Panc1 (cell line): ENCODE results near the gene STAP1. TPM values are rescaled to one million over a fixed set of nuclear protein-coding genes. Genes with fewer than 3 reads are reported as not detected.
"Not testable (repeated sequence)": the region's sequence is repeated elsewhere in the genome, so short reads cannot be mapped to it uniquely, and the experiment has no call there.

ENCODE experiments used
- ATAC-seq: fragments of 200-7000 bp; cut with Tn5 transposase; 2 replicates; pipeline ENCODE4 v1.9.1; 2020; ENCODE audit warnings: mild to moderate bottlenecking, moderate library complexity
- BruUV-seq: library from RNA; stranded (reverse); fragments of 400-500 nt; replicated peaks from 2 replicates; lab custom pipeline; 2021; lab: Mats Ljungman, UMichigan
- CTCF ChIA-PET: fragments of 300-600 bp; sonication (Branson Sonifier 250); formaldehyde crosslinking; loops from one replicate; lab custom pipeline; 2022; ENCODE audit warnings: antibody characterized with exemption; lab: Charles Lee
- POLR2A ChIA-PET: fragments of 300-600 bp; sonication (Branson Sonifier 250); formaldehyde crosslinking; loops from one replicate; lab custom pipeline; 2022; ENCODE audit warnings: antibody characterized with exemption; lab: Charles Lee
- DNase-seq: peaks from one replicate; pipeline ENCODE4 v3.0.0-alpha.2; 2010; ENCODE audit warnings: low read depth, low spot score
- H3K27ac ChIP-seq: 2 replicates; pipeline ENCODE4 v1.5.1; 2011; ENCODE audit warnings: mild to moderate bottlenecking, low read length, inconsistent platforms
- H3K27me3 ChIP-seq: fragments of 200-500 bp; sonication (Bioruptor generic); 2 replicates; pipeline ENCODE4 v1.6.0; 2014; ENCODE audit warnings: low read length, inconsistent platforms; ENCODE audit not compliant: control insufficient read depth, insufficient read depth
- H3K36me3 ChIP-seq: fragments of 200-500 bp; sonication (Bioruptor generic); 2 replicates; pipeline ENCODE4 v1.5.1; 2014; ENCODE audit warnings: inconsistent platforms, mild to moderate bottlenecking, low read length, moderate library complexity; ENCODE audit not compliant: control insufficient read depth, insufficient read depth
- H3K4me1 ChIP-seq: 2 replicates; pipeline ENCODE4 v1.5.1; 2011; ENCODE audit warnings: inconsistent platforms, mild to moderate bottlenecking, low read length, moderate library complexity; ENCODE audit not compliant: control insufficient read depth, insufficient read depth
- H3K4me3 ChIP-seq, 2 experiments: 2 replicates each; pipeline ENCODE4 v1.5.1; 2011 to 2012; ENCODE audit warnings: low read depth in 2 of 2, low read length in 2 of 2, mild to moderate bottlenecking in 2 of 2, inconsistent platforms in 1 of 2, moderate library complexity in 1 of 2
- H3K9me3 ChIP-seq: fragments of 200-500 bp; sonication (Bioruptor generic); 2 replicates; pipeline ENCODE4 v1.5.1; 2014; ENCODE audit warnings: low read depth, mild to moderate bottlenecking, inconsistent platforms, low read length, moderate library complexity; ENCODE audit not compliant: control insufficient read depth, insufficient read depth
- POLR2AphosphoS5 ChIP-seq: IDR thresholded peaks from 2 replicates; pipeline ENCODE4 v1.6.1; 2012; ENCODE audit warnings: mild to moderate bottlenecking, low read depth, low read length, moderate library complexity
- SIN3A ChIP-seq: IDR thresholded peaks from 2 replicates; pipeline ENCODE4 v1.6.1; 2012; ENCODE audit warnings: low read depth, mild to moderate bottlenecking, low read length, moderate library complexity, borderline replicate concordance; ENCODE audit not compliant: insufficient read depth
- TCF7L2 ChIP-seq: IDR thresholded peaks from 2 replicates; pipeline ENCODE4 v1.6.1; 2011; ENCODE audit warnings: mild to moderate bottlenecking, low read depth, low read length, inconsistent platforms
- in situ Hi-C: cut with HindIII; loops from 2 replicates; pipeline ENCODE4 v1.10.0; 2016; ENCODE audit warnings: low sequenced_read_pairs, low pct_unique_long_range_greater_than_20kb
- intact Hi-C: fragments of 100-400 bp; cut with micrococcal nuclease; formaldehyde crosslinking; loops from one replicate; pipeline ENCODE4 v1.10.0; 2022; ENCODE audit not compliant: unreplicated experiment
- total RNA-seq: library from RNA; stranded (reverse); gene quantifications from one replicate; pipeline ENCODE4 v1.2.1, GENCODE V29; 2021; ENCODE audit not compliant: unreplicated experiment
- TF ChIP-seq, protein P1 (sequence below): fragments of 450-650 bp; IDR thresholded peaks from 2 replicates; pipeline ENCODE4 v1.5.1; 2017; ENCODE audit warnings: mild to moderate bottlenecking
- TF ChIP-seq, protein P2 (sequence below), 2 experiments: IDR thresholded peaks; 2 replicates each; pipeline ENCODE4 v1.6.1; 2011 to 2012; ENCODE audit warnings: low read depth in 2 of 2, control low read depth in 1 of 2, low read length in 1 of 2, mild to moderate bottlenecking in 1 of 2, moderate library complexity in 1 of 2; ENCODE audit not compliant: insufficient read depth in 1 of 2

Gene STAP1
- total RNA-seq, 1 experiment from 2014 or later, result not detected

DNA sequence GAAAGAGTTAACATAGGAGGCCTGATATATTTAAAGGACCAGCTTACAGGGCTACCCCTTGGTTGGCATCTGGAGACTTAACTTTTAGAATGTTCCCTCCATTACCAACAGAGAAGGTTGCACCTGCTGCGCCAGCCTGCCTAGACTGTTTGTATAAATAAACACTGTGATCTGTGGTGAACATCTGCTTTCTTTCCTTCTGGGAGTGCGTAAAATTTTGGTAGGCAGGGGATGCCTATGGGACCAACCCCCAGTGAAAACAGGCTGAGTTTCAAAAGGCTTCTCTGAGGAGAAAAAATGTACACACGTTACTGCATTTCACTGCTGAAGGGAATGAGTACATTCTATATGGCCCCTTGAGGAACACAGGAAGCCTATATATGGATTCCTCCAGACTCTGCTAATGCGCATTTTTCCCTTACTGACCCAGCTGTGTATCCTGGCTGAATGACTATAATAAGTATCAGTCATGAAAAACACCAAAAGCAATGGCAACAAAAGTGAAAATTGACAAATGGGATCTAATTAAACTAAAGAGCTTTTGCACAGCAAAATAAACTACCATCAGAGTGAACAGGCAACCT is 27.1 kb upstream of the STAP1 start:
- in situ Hi-C loops, result no loop called here
- H3K36me3 ChIP-seq, result peaks cover 6% of the 10 kb centered on the region
- POLR2A ChIA-PET, result no interaction called here

DNA sequence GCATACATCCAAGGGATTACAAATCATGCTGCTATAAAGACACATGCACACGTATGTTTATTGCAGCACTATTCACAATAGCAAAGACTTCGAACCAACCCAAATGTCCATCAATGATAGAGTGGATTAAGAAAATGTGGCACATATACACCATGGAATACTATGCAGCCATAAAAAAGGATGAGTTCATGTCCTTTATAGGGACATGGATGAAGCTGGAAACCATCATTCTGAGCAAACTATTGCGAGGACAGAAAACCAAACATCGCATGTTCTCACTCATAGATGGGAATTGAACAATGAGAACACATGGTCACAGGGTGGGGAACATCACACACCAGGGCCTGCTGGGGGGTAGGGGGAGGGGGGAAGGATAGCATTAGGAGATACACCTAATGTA is 26.1 kb upstream of the STAP1 start:
- intact Hi-C loops, ATAC-seq, H3K4me3 ChIP-seq, H3K27ac ChIP-seq, DNase-seq, H3K9me3 ChIP-seq, H3K4me1 ChIP-seq, H3K36me3 ChIP-seq, POLR2A ChIA-PET, BruUV-seq, H3K27me3 ChIP-seq, in situ Hi-C loops: not testable (repeated sequence)
- CTCF ChIA-PET, result interaction anchor here (0.7 kb wide), 1 partner anchor 844 kb away, joined by 3 read pairs; no protein-coding TSS in a partner anchor

More for the DNA sequence above, 27.1 kb upstream of the STAP1 start:
- Histone ChIP-seq H3K27ac (no peak overlapping the region), H3K4me1 (no peaks in the 10 kb centered on the region), H3K9me3 (no peaks in the 10 kb centered on the region), H3K4me3 (no peak overlapping the region), H3K27me3 (no peaks in the 10 kb centered on the region)
- ATAC-seq, result no peak
- BruUV-seq, result no TSS peak
- CTCF ChIA-PET, result interaction anchor here (0.7 kb wide), 1 partner anchor 845 kb away, joined by 3 read pairs; no protein-coding TSS in a partner anchor
- no peak for DNase-seq
- intact Hi-C loops, result no loop called here
- TF ChIP-seq POLR2AphosphoS5 (no peak), SIN3A (no peak), TCF7L2 (no peak)
- TF ChIP-seq, protein P1, sequence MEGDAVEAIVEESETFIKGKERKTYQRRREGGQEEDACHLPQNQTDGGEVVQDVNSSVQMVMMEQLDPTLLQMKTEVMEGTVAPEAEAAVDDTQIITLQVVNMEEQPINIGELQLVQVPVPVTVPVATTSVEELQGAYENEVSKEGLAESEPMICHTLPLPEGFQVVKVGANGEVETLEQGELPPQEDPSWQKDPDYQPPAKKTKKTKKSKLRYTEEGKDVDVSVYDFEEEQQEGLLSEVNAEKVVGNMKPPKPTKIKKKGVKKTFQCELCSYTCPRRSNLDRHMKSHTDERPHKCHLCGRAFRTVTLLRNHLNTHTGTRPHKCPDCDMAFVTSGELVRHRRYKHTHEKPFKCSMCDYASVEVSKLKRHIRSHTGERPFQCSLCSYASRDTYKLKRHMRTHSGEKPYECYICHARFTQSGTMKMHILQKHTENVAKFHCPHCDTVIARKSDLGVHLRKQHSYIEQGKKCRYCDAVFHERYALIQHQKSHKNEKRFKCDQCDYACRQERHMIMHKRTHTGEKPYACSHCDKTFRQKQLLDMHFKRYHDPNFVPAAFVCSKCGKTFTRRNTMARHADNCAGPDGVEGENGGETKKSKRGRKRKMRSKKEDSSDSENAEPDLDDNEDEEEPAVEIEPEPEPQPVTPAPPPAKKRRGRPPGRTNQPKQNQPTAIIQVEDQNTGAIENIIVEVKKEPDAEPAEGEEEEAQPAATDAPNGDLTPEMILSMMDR, result no peak

DNA sequence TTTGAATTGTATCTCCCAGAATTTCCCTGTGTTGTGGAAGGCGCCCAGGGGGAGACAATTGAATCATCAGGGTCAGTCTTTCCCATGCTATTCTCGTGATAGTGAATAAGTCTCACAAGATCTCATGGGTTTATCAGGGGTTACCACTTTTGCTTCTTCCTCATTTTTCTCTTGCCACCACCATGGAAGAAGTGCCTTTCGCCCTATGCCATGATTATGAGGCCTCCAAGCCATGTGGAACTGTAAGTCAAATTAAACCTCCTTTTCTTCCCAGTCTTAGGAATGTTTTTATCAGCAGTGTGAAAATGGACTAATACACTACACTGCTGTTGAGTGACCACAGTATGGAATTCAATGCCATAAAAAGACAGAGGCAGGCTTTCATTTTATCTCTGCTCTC is 25.4 kb upstream of the STAP1 start:
- H3K27me3 ChIP-seq, result no peaks in the 10 kb centered on the region
- no peaks in the 10 kb centered on the region for H3K9me3 ChIP-seq
- no peak overlapping the region for H3K4me3 ChIP-seq
- no TSS peak for BruUV-seq
- peaks cover 6% of the 10 kb centered on the region for H3K36me3 ChIP-seq
- no peak for ATAC-seq
- intact Hi-C loops, result no loop called here
- in situ Hi-C loops, result no loop called here
- POLR2A ChIA-PET, result no interaction called here
- TF ChIP-seq, protein P1, result no peak
- TF ChIP-seq SIN3A (no peak), TCF7L2 (no peak), POLR2AphosphoS5 (no peak)
- TF ChIP-seq, protein P2, sequence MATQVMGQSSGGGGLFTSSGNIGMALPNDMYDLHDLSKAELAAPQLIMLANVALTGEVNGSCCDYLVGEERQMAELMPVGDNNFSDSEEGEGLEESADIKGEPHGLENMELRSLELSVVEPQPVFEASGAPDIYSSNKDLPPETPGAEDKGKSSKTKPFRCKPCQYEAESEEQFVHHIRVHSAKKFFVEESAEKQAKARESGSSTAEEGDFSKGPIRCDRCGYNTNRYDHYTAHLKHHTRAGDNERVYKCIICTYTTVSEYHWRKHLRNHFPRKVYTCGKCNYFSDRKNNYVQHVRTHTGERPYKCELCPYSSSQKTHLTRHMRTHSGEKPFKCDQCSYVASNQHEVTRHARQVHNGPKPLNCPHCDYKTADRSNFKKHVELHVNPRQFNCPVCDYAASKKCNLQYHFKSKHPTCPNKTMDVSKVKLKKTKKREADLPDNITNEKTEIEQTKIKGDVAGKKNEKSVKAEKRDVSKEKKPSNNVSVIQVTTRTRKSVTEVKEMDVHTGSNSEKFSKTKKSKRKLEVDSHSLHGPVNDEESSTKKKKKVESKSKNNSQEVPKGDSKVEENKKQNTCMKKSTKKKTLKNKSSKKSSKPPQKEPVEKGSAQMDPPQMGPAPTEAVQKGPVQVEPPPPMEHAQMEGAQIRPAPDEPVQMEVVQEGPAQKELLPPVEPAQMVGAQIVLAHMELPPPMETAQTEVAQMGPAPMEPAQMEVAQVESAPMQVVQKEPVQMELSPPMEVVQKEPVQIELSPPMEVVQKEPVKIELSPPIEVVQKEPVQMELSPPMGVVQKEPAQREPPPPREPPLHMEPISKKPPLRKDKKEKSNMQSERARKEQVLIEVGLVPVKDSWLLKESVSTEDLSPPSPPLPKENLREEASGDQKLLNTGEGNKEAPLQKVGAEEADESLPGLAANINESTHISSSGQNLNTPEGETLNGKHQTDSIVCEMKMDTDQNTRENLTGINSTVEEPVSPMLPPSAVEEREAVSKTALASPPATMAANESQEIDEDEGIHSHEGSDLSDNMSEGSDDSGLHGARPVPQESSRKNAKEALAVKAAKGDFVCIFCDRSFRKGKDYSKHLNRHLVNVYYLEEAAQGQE (IDR thresholded peaks at IDR 0.05; ENCODE audit: insufficient read depth in 1 of 2, low read depth in 2 of 2, low read length in 1 of 2), result no peak
- no peaks in the 10 kb centered on the region for H3K4me1 ChIP-seq
- H3K27ac ChIP-seq, result no peak overlapping the region
- CTCF ChIA-PET, result no interaction called here
- no peak for DNase-seq
